Mesenchymal stem cell (in vitro differentiated cells and primary cell): Measurements from ENCODE around the gene GAREM1.
"Not testable (repeated sequence)": the region's sequence is repeated elsewhere in the genome, so short reads cannot be mapped to it uniquely, and the experiment has no call there.

ENCODE experiments used
- DNase-seq: peaks from one replicate; pipeline ENCODE4 v3.0.0-alpha.2; 2013
- H2AFZ ChIP-seq: one replicate; pipeline ENCODE4 v1.6.1; 2013; ENCODE audit warnings: low read depth, mild to moderate bottlenecking, control low read depth, inconsistent platforms, low read length, moderate library complexity
- H2AK5ac ChIP-seq: 2 replicates; pipeline ENCODE4 v1.6.1; 2013; ENCODE audit warnings: low read length, moderate library complexity, mild to moderate bottlenecking, inconsistent platforms; ENCODE audit not compliant: severe bottlenecking
- H2BK120ac ChIP-seq: one replicate; pipeline ENCODE4 v1.6.1; 2013; ENCODE audit warnings: low read depth, mild to moderate bottlenecking, inconsistent platforms, low read length, moderate library complexity
- H2BK12ac ChIP-seq, 2 experiments: one replicate each; pipeline ENCODE4 v1.6.1; 2013; ENCODE audit warnings: inconsistent platforms in 2 of 2, low read length in 2 of 2, mild to moderate bottlenecking in 2 of 2, moderate library complexity in 2 of 2, control low read depth in 1 of 2
- H2BK15ac ChIP-seq: one replicate; pipeline ENCODE4 v1.6.1; 2013; ENCODE audit warnings: mild to moderate bottlenecking, low read depth, inconsistent platforms; ENCODE audit not compliant: poor library complexity, severe bottlenecking
- H2BK5ac ChIP-seq: 2 replicates; pipeline ENCODE4 v1.6.1; 2013; ENCODE audit warnings: low read depth, mild to moderate bottlenecking, low read length, control low read depth, inconsistent platforms; ENCODE audit not compliant: poor library complexity, severe bottlenecking
- H3K14ac ChIP-seq, 2 experiments: one replicate each; pipeline ENCODE4 v1.6.1; 2013; ENCODE audit warnings: inconsistent platforms in 2 of 2, low read length in 2 of 2, control low read depth in 1 of 2, mild to moderate bottlenecking in 1 of 2, moderate library complexity in 1 of 2
- H3K18ac ChIP-seq, 2 experiments: one replicate each; pipeline ENCODE4 v1.6.1; 2013; ENCODE audit warnings: inconsistent platforms in 2 of 2, low read length in 2 of 2, control low read depth in 1 of 2, low read depth in 1 of 2, mild to moderate bottlenecking in 1 of 2
- H3K23ac ChIP-seq, 2 experiments: one replicate each; pipeline ENCODE4 v1.6.1; 2013; ENCODE audit warnings: inconsistent platforms in 2 of 2, low read length in 2 of 2, mild to moderate bottlenecking in 2 of 2, moderate library complexity in 2 of 2, control low read depth in 1 of 2
- H3K27ac ChIP-seq: 2 replicates; pipeline ENCODE4 v1.5.1; 2013; ENCODE audit warnings: mild to moderate bottlenecking, moderate library complexity, low read length, control low read depth, inconsistent platforms; ENCODE audit not compliant: poor library complexity, severe bottlenecking
- H3K27me3 ChIP-seq, 2 experiments: 2 replicates each; pipeline versions ENCODE4 v1.6.1 to v1.7.0; 2013; ENCODE audit warnings: low read length in 2 of 2, mild to moderate bottlenecking in 2 of 2, moderate library complexity in 2 of 2, control low read depth in 1 of 2, inconsistent platforms in 1 of 2; ENCODE audit not compliant: control insufficient read depth in 1 of 2, insufficient read depth in 1 of 2
- H3K36me3 ChIP-seq, 2 experiments: 2 replicates each; pipeline versions ENCODE4 v1.6.1 to v1.7.0; 2013; ENCODE audit warnings: low read length in 2 of 2, control low read depth in 1 of 2, inconsistent platforms in 1 of 2, low read depth in 1 of 2, mild to moderate bottlenecking in 1 of 2; ENCODE audit not compliant: insufficient read depth in 2 of 2, control insufficient read depth in 1 of 2
- H3K4ac ChIP-seq, 2 experiments: one replicate each; pipeline ENCODE4 v1.6.1; 2013; ENCODE audit warnings: inconsistent platforms in 2 of 2, low read length in 2 of 2, mild to moderate bottlenecking in 2 of 2, moderate library complexity in 2 of 2, control low read depth in 1 of 2, low read depth in 1 of 2
- H3K4me1 ChIP-seq: 2 replicates; pipeline ENCODE4 v1.6.1; 2013; ENCODE audit warnings: low read depth, low read length, control low read depth; ENCODE audit not compliant: control insufficient read depth, insufficient read depth
- H3K4me2 ChIP-seq: 2 replicates; pipeline ENCODE4 v1.6.1; 2013; ENCODE audit warnings: low read length, mild to moderate bottlenecking, inconsistent platforms; ENCODE audit not compliant: poor library complexity, severe bottlenecking
- H3K4me3 ChIP-seq, 2 experiments: 2 replicates each; pipeline versions ENCODE4 v1.5.1 to v1.7.0; 2013; ENCODE audit warnings: low read length in 2 of 2, mild to moderate bottlenecking in 2 of 2, control low read depth in 1 of 2, low read depth in 1 of 2; ENCODE audit not compliant: insufficient read depth in 1 of 2
- H3K79me1 ChIP-seq: replicated peaks from 2 replicates; pipeline ENCODE4 v1.6.1; 2013; ENCODE audit warnings: mild to moderate bottlenecking, control low read depth, low read length, inconsistent platforms; ENCODE audit not compliant: poor library complexity, severe bottlenecking
- H3K9ac ChIP-seq: 2 replicates; pipeline ENCODE4 v1.7.0; 2013; ENCODE audit warnings: mild to moderate bottlenecking, low read length, moderate library complexity
- H3K9me3 ChIP-seq: 2 replicates; pipeline ENCODE4 v1.7.0; 2013; ENCODE audit warnings: mild to moderate bottlenecking, low read length; ENCODE audit not compliant: control insufficient read depth
- H4K8ac ChIP-seq: one replicate; pipeline ENCODE4 v1.6.1; 2013; ENCODE audit warnings: inconsistent platforms, mild to moderate bottlenecking, low read length, moderate library complexity
- H4K91ac ChIP-seq: one replicate; pipeline ENCODE4 v1.6.1; 2013; ENCODE audit warnings: mild to moderate bottlenecking, low read length, inconsistent platforms
- WGBS: methylation state at CpG from one replicate; pipeline ENCODE4 v1.1.7; 2013; ENCODE audit warnings: mixed read lengths; 5-methylcytosine and 5-hydroxymethylcytosine counted together

GAREM1 gene

GRCh38 chr18:32475069-32475468 lies 4.4 kb upstream of the GAREM1 start:
- H2BK120ac ChIP-seq, H3K18ac ChIP-seq, H2AK5ac ChIP-seq, H3K9me3 ChIP-seq, H3K14ac ChIP-seq, H3K79me1 ChIP-seq, H3K27ac ChIP-seq, H3K4me1 ChIP-seq, H2BK5ac ChIP-seq, H3K23ac ChIP-seq, H4K91ac ChIP-seq, H3K4ac ChIP-seq, H3K9ac ChIP-seq, H2AFZ ChIP-seq, H3K27me3 ChIP-seq, H3K4me2 ChIP-seq, H3K36me3 ChIP-seq, H4K8ac ChIP-seq, H2BK15ac ChIP-seq, H2BK12ac ChIP-seq, H3K4me3 ChIP-seq, DNase-seq: not testable (repeated sequence)
- WGBS: 93% methylated on average over 12 of the region's 12 CpGs

GRCh38 chr18:32473325-32473724 lies 2.6 kb upstream of the GAREM1 start:
- H2BK120ac ChIP-seq: no peak overlapping the region
- H2BK15ac ChIP-seq: no peak overlapping the region
- no peak overlapping the region for H2BK5ac ChIP-seq
- no peak overlapping the region for H3K4ac ChIP-seq
- peaks cover 0 to 4% of the 10 kb centered on the region in 2 experiments for H3K27me3 ChIP-seq
- H3K36me3 ChIP-seq: no peaks in the 10 kb centered on the region
- no peak overlapping the region for H2AFZ ChIP-seq
- DNase-seq: no peak
- no peak overlapping the region for H3K9ac ChIP-seq
- no peak overlapping the region for H4K8ac ChIP-seq
- H3K4me2 ChIP-seq: no peak overlapping the region
- H3K23ac ChIP-seq: no peak overlapping the region
- no peak overlapping the region for H2AK5ac ChIP-seq
- no peaks in the 10 kb centered on the region for H3K79me1 ChIP-seq
- no peak overlapping the region for H4K91ac ChIP-seq
- H3K4me1 ChIP-seq: peaks cover 7% of the 10 kb centered on the region
- no peak overlapping the region for H3K14ac ChIP-seq
- H2BK12ac ChIP-seq: no peak overlapping the region
- no peak overlapping the region for H3K18ac ChIP-seq
- no peaks in the 10 kb centered on the region for H3K9me3 ChIP-seq
- H3K4me3 ChIP-seq: no peak overlapping the region
- H3K27ac ChIP-seq: no peak overlapping the region

GRCh38 chr18:32472841-32473240 lies 2.2 kb upstream of the GAREM1 start:
- H3K79me1 ChIP-seq: no peaks in the 10 kb centered on the region

GRCh38 chr18:32470460-32470713 lies 295 bp downstream of the GAREM1 start:
- Histone ChIP-seq H4K8ac (no peak overlapping the region), H2BK12ac (peak overlapping the region in 1 of 2 experiments; percentile 93), H3K36me3 (no peaks in the 10 kb centered on the region), H2BK120ac (no peak overlapping the region), H3K18ac (peak overlapping the region; percentile 52 to 92), H4K91ac (peak overlapping the region; percentile 53), H2BK15ac (peak overlapping the region; percentile 45), H3K4ac (peak overlapping the region in 1 of 2 experiments; percentile 86), H3K23ac (peak overlapping the region in 1 of 2 experiments; percentile 83), H3K9me3 (no peaks in the 10 kb centered on the region), H3K27me3 (peaks cover 0 to 4% of the 10 kb centered on the region in 2 experiments), H2BK5ac (no peak overlapping the region), H2AFZ (peak overlapping the region; percentile 87), H3K27ac (no peak overlapping the region), H2AK5ac (no peak overlapping the region), H3K4me2 (peak overlapping the region; percentile 80), H3K79me1 (peaks cover 6% of the 10 kb centered on the region), H3K4me1 (peaks cover 7% of the 10 kb centered on the region), H3K14ac (peak overlapping the region in 1 of 2 experiments; percentile 97), H3K9ac (peak overlapping the region; percentile 60), H3K4me3 (peak overlapping the region; percentile 84 to 89)
- DNase-seq: no peak
- 0% methylated on average over 28 of the region's 47 CpGs for WGBS

More at GRCh38 chr18:32472841-32473240, 2.2 kb upstream of the GAREM1 start:
- DNase-seq: no peak
- Histone ChIP-seq H2BK12ac (no peak overlapping the region), H3K14ac (no peak overlapping the region), H2BK120ac (no peak overlapping the region), H3K4me3 (no peak overlapping the region), H3K4me2 (no peak overlapping the region), H3K18ac (no peak overlapping the region), H3K4ac (no peak overlapping the region), H2AK5ac (no peak overlapping the region), H3K23ac (no peak overlapping the region), H3K27ac (no peak overlapping the region), H4K8ac (no peak overlapping the region), H3K9ac (no peak overlapping the region), H3K4me1 (peaks cover 7% of the 10 kb centered on the region), H2AFZ (no peak overlapping the region), H2BK5ac (no peak overlapping the region), H4K91ac (no peak overlapping the region), H3K36me3 (no peaks in the 10 kb centered on the region), H3K9me3 (no peaks in the 10 kb centered on the region), H2BK15ac (no peak overlapping the region), H3K27me3 (peaks cover 0 to 4% of the 10 kb centered on the region in 2 experiments)
- WGBS: 41% methylated on average over 1 of the region's 1 CpG
